Measurements from ENCODE around the gene SBDS.
"Not testable (repeated sequence)": the region's sequence is repeated elsewhere in the genome, so short reads cannot be mapped to it uniquely, and the experiment has no call there.

Gene SBDS

GRCh38 chr7:66995050-66995776 is at the start of gene SBDS:
TSS of gene SBDS (minus strand) at chr7:66995586. CDS start at chr7:66995417, 169 bp downstream.
- in situ Hi-C loops (cut with MboI; ENCODE audit: low sequenced_read_pairs): not testable (repeated sequence)

- in situ Hi-C loops (cut with MboI; ENCODE audit: low sequenced_read_pairs): not testable (repeated sequence)
Observed at GRCh38 chr7:67043559-67043930, 48.2 kb upstream of the SBDS start.

- in situ Hi-C loops (cut with MboI; ENCODE audit: low sequenced_read_pairs): not testable (repeated sequence)
Observed at GRCh38 chr7:67042781-67043558, 47.6 kb upstream of the SBDS start.

- in situ Hi-C loops (cut with MboI; ENCODE audit: low sequenced_read_pairs): not testable (repeated sequence)
Observed at GRCh38 chr7:67040832-67041231, 45.4 kb upstream of the SBDS start.

GRCh38 chr7:67036432-67037395 is 41.3 kb upstream of the SBDS start:
- in situ Hi-C loops (cut with MboI; ENCODE audit: low sequenced_read_pairs): not testable (repeated sequence)

GRCh38 chr7:67033251-67033650 is 37.9 kb upstream of the SBDS start:
- in situ Hi-C loops (cut with MboI; ENCODE audit: low sequenced_read_pairs): no loop called here

- in situ Hi-C loops (cut with MboI; ENCODE audit: low sequenced_read_pairs): not testable (repeated sequence)
Observed at GRCh38 chr7:67031685-67032084, 36.3 kb upstream of the SBDS start.

GRCh38 chr7:67025459-67025858 is 30.1 kb upstream of the SBDS start:
- in situ Hi-C loops (cut with MboI; ENCODE audit: low sequenced_read_pairs): not testable (repeated sequence)

- in situ Hi-C loops (cut with MboI; ENCODE audit: low sequenced_read_pairs): no loop called here
Observed at GRCh38 chr7:67022511-67022910, 27.1 kb upstream of the SBDS start.

GRCh38 chr7:67021260-67021659 is 25.9 kb upstream of the SBDS start:
- in situ Hi-C loops (cut with MboI; ENCODE audit: low sequenced_read_pairs): no loop called here

- in situ Hi-C loops (cut with MboI; ENCODE audit: low sequenced_read_pairs): no loop called here
Observed at GRCh38 chr7:67019562-67020390, 24.4 kb upstream of the SBDS start.

- in situ Hi-C loops (cut with MboI; ENCODE audit: low sequenced_read_pairs): no loop called here
Observed at GRCh38 chr7:67018940-67019339, 23.6 kb upstream of the SBDS start.

GRCh38 chr7:67017971-67018370 is 22.6 kb upstream of the SBDS start:
- in situ Hi-C loops (cut with MboI; ENCODE audit: low sequenced_read_pairs): not testable (repeated sequence)

GRCh38 chr7:67014076-67014622 is 18.8 kb upstream of the SBDS start:
- in situ Hi-C loops (cut with MboI; ENCODE audit: low sequenced_read_pairs): not testable (repeated sequence)

GRCh38 chr7:67009677-67010076 is 14.3 kb upstream of the SBDS start:
- in situ Hi-C loops (cut with MboI; ENCODE audit: low sequenced_read_pairs): not testable (repeated sequence)

GRCh38 chr7:67008260-67008659 is 12.9 kb upstream of the SBDS start:
- in situ Hi-C loops (cut with MboI; ENCODE audit: low sequenced_read_pairs): no loop called here

GRCh38 chr7:67006965-67007364 is 11.6 kb upstream of the SBDS start:
- in situ Hi-C loops (cut with MboI; ENCODE audit: low sequenced_read_pairs): no loop called here

- in situ Hi-C loops (cut with MboI; ENCODE audit: low sequenced_read_pairs): not testable (repeated sequence)
Observed at GRCh38 chr7:67004145-67004544, 8.8 kb upstream of the SBDS start.

GRCh38 chr7:67000601-67001258 is 5.3 kb upstream of the SBDS start:
- in situ Hi-C loops (cut with MboI; ENCODE audit: low sequenced_read_pairs): not testable (repeated sequence)

Data from HL-60/S4 (cell line).